Astrocyte (in vitro differentiated cells and primary cell): ENCODE results near the gene AQP6. TPM values are rescaled to one million over a fixed set of nuclear protein-coding genes. Genes with fewer than 3 reads are reported as not detected.

Experiments
- DNase-seq: peaks from one replicate; pipeline ENCODE4 v3.0.0-alpha.2; 2010; ENCODE audit warnings: low read depth
- FAIRE-seq: peaks from 2 replicates; lab custom pipeline; 2011; peaks lifted over from hg19 to GRCh38; lab: Jason Lieb, UNC
- H2AFZ ChIP-seq: 2 replicates; pipeline ENCODE4 v1.6.0; 2012; ENCODE audit warnings: low read depth, low read length, inconsistent platforms
- H3K27ac ChIP-seq: 2 replicates; pipeline ENCODE4 v1.5.1; 2011; ENCODE audit warnings: low read depth, low read length, inconsistent platforms
- H3K27me3 ChIP-seq: 2 replicates; pipeline ENCODE4 v1.6.0; 2011; ENCODE audit warnings: low read length, inconsistent platforms; ENCODE audit not compliant: insufficient read depth
- H3K36me3 ChIP-seq: 2 replicates; pipeline ENCODE4 v1.5.1; 2011; ENCODE audit warnings: low read length, inconsistent platforms; ENCODE audit not compliant: insufficient read depth
- H3K4me1 ChIP-seq: 2 replicates; pipeline ENCODE4 v1.5.1; 2011; ENCODE audit warnings: low read length, inconsistent platforms; ENCODE audit not compliant: insufficient read depth
- H3K4me2 ChIP-seq: 2 replicates; pipeline ENCODE4 v1.6.0; 2012; ENCODE audit warnings: low read length, inconsistent platforms
- H3K4me3 ChIP-seq: 2 replicates; pipeline ENCODE4 v1.5.1; 2011; ENCODE audit warnings: low read depth, mild to moderate bottlenecking, low read length, inconsistent platforms; ENCODE audit not compliant: insufficient read depth
- H3K79me2 ChIP-seq: 2 replicates; pipeline ENCODE4 v1.6.0; 2012; ENCODE audit warnings: mild to moderate bottlenecking, low read length, inconsistent platforms; ENCODE audit not compliant: insufficient read depth
- H3K9ac ChIP-seq: 2 replicates; pipeline ENCODE4 v1.6.0; 2012; ENCODE audit warnings: mild to moderate bottlenecking, low read length, inconsistent platforms
- H3K9me3 ChIP-seq: 2 replicates; pipeline ENCODE4 v1.5.1; 2012; ENCODE audit warnings: low read depth, mild to moderate bottlenecking, low read length, inconsistent platforms; ENCODE audit not compliant: insufficient read depth
- H4K20me1 ChIP-seq: 2 replicates; pipeline ENCODE4 v1.6.0; 2012; ENCODE audit warnings: low read length, inconsistent platforms; ENCODE audit not compliant: insufficient read depth
- H3K27ac Mint-ChIP-seq: one replicate; pipeline ENCODE4 v1.8.0; 2021; ENCODE audit warnings: mild to moderate bottlenecking, mixed read lengths; ENCODE audit not compliant: unreplicated experiment
- H3K27me3 Mint-ChIP-seq: one replicate; pipeline ENCODE4 v1.8.0; 2021; ENCODE audit warnings: low read depth, mixed read lengths; ENCODE audit not compliant: unreplicated experiment
- H3K36me3 Mint-ChIP-seq: one replicate; pipeline ENCODE4 v1.8.0; 2021; ENCODE audit warnings: low read depth, mixed read lengths; ENCODE audit not compliant: unreplicated experiment
- H3K4me1 Mint-ChIP-seq: one replicate; pipeline ENCODE4 v1.8.0; 2021; ENCODE audit warnings: low read depth, mixed read lengths; ENCODE audit not compliant: unreplicated experiment
- H3K4me3 Mint-ChIP-seq: one replicate; pipeline ENCODE4 v1.8.0; 2021; ENCODE audit warnings: mild to moderate bottlenecking, moderate library complexity, mixed read lengths; ENCODE audit not compliant: unreplicated experiment
- H3K9me3 Mint-ChIP-seq: one replicate; pipeline ENCODE4 v1.8.0; 2021; ENCODE audit warnings: mild to moderate bottlenecking, mixed read lengths; ENCODE audit not compliant: unreplicated experiment
- CTCF ChIP-seq: IDR thresholded peaks from 2 replicates; pipeline ENCODE4 v1.5.1; 2011; ENCODE audit warnings: low read depth, mild to moderate bottlenecking, inconsistent platforms, low read length, moderate library complexity; ENCODE audit not compliant: insufficient read depth
- EZH2 ChIP-seq: IDR thresholded peaks from 2 replicates; pipeline ENCODE4 v1.6.1; 2012; ENCODE audit warnings: mild to moderate bottlenecking, low read length, inconsistent platforms; ENCODE audit not compliant: insufficient read depth
- total RNA-seq: library from RNA; stranded (reverse); gene quantifications from 2 replicates; pipeline ENCODE4 v1.2.1, GENCODE V29; 2021

AQP6 gene
- total RNA-seq, 1 donor from 2014 or later = not detected

GRCh38 chr12:49944046-49944445 is 28.7 kb upstream of the AQP6 start:
- TF ChIP-seq CTCF (no peak), EZH2 (no peak)
- H3K4me1 Mint-ChIP-seq = peaks cover 3% of the 10 kb centered on the region
- H3K27me3 ChIP-seq = no peaks in the 10 kb centered on the region

GRCh38 chr12:49944718-49945117 is 28.0 kb upstream of the AQP6 start:
- no peaks in the 10 kb centered on the region for H3K36me3 ChIP-seq
- no peak overlapping the region for H3K4me2 ChIP-seq
- H3K9ac ChIP-seq = no peak overlapping the region
- peaks cover 33% of the 10 kb centered on the region for H3K27me3 Mint-ChIP-seq
- H3K27ac ChIP-seq = no peak overlapping the region
- no peak overlapping the region for H3K4me3 ChIP-seq
- FAIRE-seq (no peak), DNase-seq (no peak)
- H2AFZ ChIP-seq = no peak overlapping the region
- H3K4me1 ChIP-seq = peaks cover 3% of the 10 kb centered on the region
- no peak for TF ChIP-seq CTCF
- TF ChIP-seq EZH2 = no peak
- no peaks in the 10 kb centered on the region for H4K20me1 ChIP-seq
- H3K79me2 ChIP-seq = no peaks in the 10 kb centered on the region
- H3K9me3 Mint-ChIP-seq = no peaks in the 10 kb centered on the region
- no peak overlapping the region for H3K27ac Mint-ChIP-seq
- no peaks in the 10 kb centered on the region for H3K27me3 ChIP-seq
- peaks cover 3% of the 10 kb centered on the region for H3K4me1 Mint-ChIP-seq
- no peak overlapping the region for H3K4me3 Mint-ChIP-seq
- H3K9me3 ChIP-seq = no peaks in the 10 kb centered on the region
- H3K36me3 Mint-ChIP-seq = no peaks in the 10 kb centered on the region

More at GRCh38 chr12:49944046-49944445, 28.7 kb upstream of the AQP6 start:
- no peaks in the 10 kb centered on the region for H3K36me3 ChIP-seq
- Mint-ChIP-seq H3K36me3 (no peaks in the 10 kb centered on the region), H3K9me3 (no peaks in the 10 kb centered on the region), H3K4me3 (no peak overlapping the region), H3K27me3 (peaks cover 27% of the 10 kb centered on the region), H3K27ac (no peak overlapping the region)
- no peaks in the 10 kb centered on the region for H4K20me1 ChIP-seq
- no peaks in the 10 kb centered on the region for H3K79me2 ChIP-seq
- H3K4me2 ChIP-seq = no peak overlapping the region
- no peak for FAIRE-seq
- peaks cover 3% of the 10 kb centered on the region for H3K4me1 ChIP-seq
- H3K9ac ChIP-seq = no peak overlapping the region
- no peaks in the 10 kb centered on the region for H3K9me3 ChIP-seq
- no peak overlapping the region for H3K27ac ChIP-seq
- no peak overlapping the region for H3K4me3 ChIP-seq
- no peak overlapping the region for H2AFZ ChIP-seq
- no peak for DNase-seq

- Histone ChIP-seq H3K27me3 (no peaks in the 10 kb centered on the region), H3K4me3 (peak overlapping the region; percentile 13)
- no peaks in the 10 kb centered on the region for H3K9me3 Mint-ChIP-seq
Measured at GRCh38 chr12:49945394-49946080, 27.2 kb upstream of the AQP6 start.

More at GRCh38 chr12:49945394-49946080, 27.2 kb upstream of the AQP6 start:
- peaks cover 39% of the 10 kb centered on the region for H3K27me3 Mint-ChIP-seq
- DNase-seq (peak; percentile 49), FAIRE-seq (peak; percentile 37)
- TF ChIP-seq CTCF (peak; percentile 90), EZH2 (no peak)
- peak overlapping the region; percentile 57 for H3K9ac ChIP-seq
- peaks cover 3% of the 10 kb centered on the region for H3K4me1 ChIP-seq
- no peak overlapping the region for H3K27ac ChIP-seq
- peak overlapping the region; percentile 2 for H3K4me3 Mint-ChIP-seq
- peaks cover 3% of the 10 kb centered on the region for H3K4me1 Mint-ChIP-seq
- peak overlapping the region; percentile 41 for H3K27ac Mint-ChIP-seq
- H4K20me1 ChIP-seq = no peaks in the 10 kb centered on the region
- no peaks in the 10 kb centered on the region for H3K79me2 ChIP-seq
- peak overlapping the region; percentile 83 for H3K4me2 ChIP-seq
- H3K36me3 Mint-ChIP-seq = no peaks in the 10 kb centered on the region
- H3K36me3 ChIP-seq = no peaks in the 10 kb centered on the region
- peak overlapping the region; percentile 79 for H2AFZ ChIP-seq
- no peaks in the 10 kb centered on the region for H3K9me3 ChIP-seq
